ENCODE data around the gene ROGDI. TPM values are rescaled to one million over a fixed set of nuclear protein-coding genes. Genes with fewer than 3 reads are reported as not detected.

ROGDI gene
- total RNA-seq, 1 donor from 2014 or later, result 3.8 TPM

DNA sequence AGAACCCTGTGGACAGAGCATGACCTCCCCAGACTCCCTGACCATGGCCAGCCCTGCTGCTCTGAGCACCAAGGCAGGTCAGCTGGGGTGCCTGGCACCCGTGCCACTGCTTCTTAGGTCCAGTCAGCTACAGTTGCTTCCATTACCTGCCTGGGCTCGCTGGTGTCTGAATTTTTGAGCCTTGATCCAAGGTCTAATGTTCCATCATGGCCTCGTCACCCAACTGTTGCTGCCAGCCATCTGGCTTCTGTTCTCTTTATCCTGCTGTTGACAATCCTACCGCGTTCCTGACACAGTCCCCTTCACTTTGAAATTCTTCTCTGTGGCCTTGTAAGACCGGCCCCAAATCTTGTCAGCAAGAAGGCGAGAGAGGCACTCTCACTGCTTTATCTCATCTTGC lies 28.0 kb upstream of the ROGDI start:
- no peaks in the 10 kb centered on the region for H3K27me3 Mint-ChIP-seq
- no peak for DNase-seq
- H3K27ac Mint-ChIP-seq, result no peak overlapping the region
- peaks cover 47% of the 10 kb centered on the region for H3K36me3 Mint-ChIP-seq (ENCODE audit: low read depth)
- no peaks in the 10 kb centered on the region for H3K9me3 Mint-ChIP-seq
- H3K4me3 Mint-ChIP-seq, result no peak overlapping the region
- intact Hi-C loops (cut with micrococcal nuclease), result no loop called here
- H3K4me1 Mint-ChIP-seq, result no peaks in the 10 kb centered on the region

- no peak for DNase-seq
- intact Hi-C loops (cut with micrococcal nuclease), result no loop called here
- H3K9me3 Mint-ChIP-seq, result no peaks in the 10 kb centered on the region
- no peak overlapping the region for H3K4me3 Mint-ChIP-seq
- H3K36me3 Mint-ChIP-seq (ENCODE audit: low read depth), result peaks cover 60% of the 10 kb centered on the region
- no peak overlapping the region for H3K27ac Mint-ChIP-seq
- no peaks in the 10 kb centered on the region for H3K4me1 Mint-ChIP-seq
- H3K27me3 Mint-ChIP-seq, result no peaks in the 10 kb centered on the region
Observed at GRCh38 chr16:4828567-4829321, 26.3 kb upstream of the ROGDI start.

DNA sequence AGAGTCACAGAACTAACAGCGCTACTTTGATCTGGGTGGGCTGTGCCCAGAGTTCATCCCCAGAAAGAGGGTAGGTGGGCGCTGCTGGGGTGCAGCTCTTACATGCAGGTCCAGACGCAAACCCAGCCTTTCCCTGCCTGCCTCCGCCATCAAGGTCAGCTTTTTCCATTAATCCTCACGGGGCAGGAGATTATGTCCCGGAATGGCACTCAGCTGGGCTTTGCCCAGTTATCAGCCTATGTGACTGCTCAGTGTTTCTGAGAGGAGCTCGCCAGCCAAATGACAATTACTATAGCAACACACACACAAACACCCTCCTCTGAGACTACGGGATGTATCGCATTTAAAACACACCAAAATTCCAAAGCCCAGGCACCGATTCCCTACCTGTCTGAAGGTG lies 24.5 kb upstream of the ROGDI start:
- no peak for DNase-seq
- Mint-ChIP-seq H3K27me3 (no peaks in the 10 kb centered on the region), H3K36me3 (ENCODE audit: low read depth) (peaks cover 55% of the 10 kb centered on the region), H3K27ac (no peak overlapping the region), H3K4me3 (no peak overlapping the region), H3K4me1 (no peaks in the 10 kb centered on the region), H3K9me3 (no peaks in the 10 kb centered on the region)
- intact Hi-C loops (cut with micrococcal nuclease), result no loop called here

- Mint-ChIP-seq H3K36me3 (ENCODE audit: low read depth) (peaks cover 58% of the 10 kb centered on the region), H3K4me1 (no peaks in the 10 kb centered on the region), H3K27ac (no peak overlapping the region), H3K9me3 (no peaks in the 10 kb centered on the region), H3K4me3 (no peak overlapping the region), H3K27me3 (no peaks in the 10 kb centered on the region)
- intact Hi-C loops (cut with micrococcal nuclease), result no loop called here
- no peak for DNase-seq
Observed at GRCh38 chr16:4826526-4826925, 24.1 kb upstream of the ROGDI start.

GRCh38 chr16:4825196-4825595 lies 22.8 kb upstream of the ROGDI start:
- Mint-ChIP-seq H3K4me3 (no peak overlapping the region), H3K27me3 (no peaks in the 10 kb centered on the region), H3K36me3 (ENCODE audit: low read depth) (peaks cover 57% of the 10 kb centered on the region), H3K27ac (no peak overlapping the region), H3K4me1 (no peaks in the 10 kb centered on the region), H3K9me3 (no peaks in the 10 kb centered on the region)
- DNase-seq, result no peak
- intact Hi-C loops (cut with micrococcal nuclease), result no loop called here

DNA sequence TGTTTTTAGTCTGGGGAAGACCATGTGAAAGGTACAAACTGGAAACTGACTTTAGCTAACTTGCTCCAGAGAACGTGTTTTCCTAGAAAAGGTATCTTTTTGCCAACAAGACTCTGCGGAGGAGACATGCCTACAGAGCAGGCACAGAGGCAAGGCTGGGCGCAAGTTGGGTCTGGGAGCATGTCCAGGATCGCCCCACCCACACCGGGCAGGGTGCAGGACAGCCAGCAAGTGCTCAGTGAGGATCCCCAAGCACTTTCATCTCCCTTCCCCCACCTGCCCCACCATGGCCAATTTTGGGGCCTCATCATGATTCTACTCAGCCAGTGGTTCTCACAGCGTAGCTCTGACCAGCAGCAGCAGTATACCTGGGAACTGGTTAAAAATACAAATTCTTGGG lies 18.2 kb upstream of the ROGDI start:
- Mint-ChIP-seq H3K9me3 (no peaks in the 10 kb centered on the region), H3K27ac (no peak overlapping the region), H3K27me3 (no peaks in the 10 kb centered on the region), H3K4me3 (no peak overlapping the region), H3K4me1 (no peaks in the 10 kb centered on the region), H3K36me3 (ENCODE audit: low read depth) (peaks cover 59% of the 10 kb centered on the region)
- no peak for DNase-seq
- intact Hi-C loops (cut with micrococcal nuclease), result no loop called here

DNA sequence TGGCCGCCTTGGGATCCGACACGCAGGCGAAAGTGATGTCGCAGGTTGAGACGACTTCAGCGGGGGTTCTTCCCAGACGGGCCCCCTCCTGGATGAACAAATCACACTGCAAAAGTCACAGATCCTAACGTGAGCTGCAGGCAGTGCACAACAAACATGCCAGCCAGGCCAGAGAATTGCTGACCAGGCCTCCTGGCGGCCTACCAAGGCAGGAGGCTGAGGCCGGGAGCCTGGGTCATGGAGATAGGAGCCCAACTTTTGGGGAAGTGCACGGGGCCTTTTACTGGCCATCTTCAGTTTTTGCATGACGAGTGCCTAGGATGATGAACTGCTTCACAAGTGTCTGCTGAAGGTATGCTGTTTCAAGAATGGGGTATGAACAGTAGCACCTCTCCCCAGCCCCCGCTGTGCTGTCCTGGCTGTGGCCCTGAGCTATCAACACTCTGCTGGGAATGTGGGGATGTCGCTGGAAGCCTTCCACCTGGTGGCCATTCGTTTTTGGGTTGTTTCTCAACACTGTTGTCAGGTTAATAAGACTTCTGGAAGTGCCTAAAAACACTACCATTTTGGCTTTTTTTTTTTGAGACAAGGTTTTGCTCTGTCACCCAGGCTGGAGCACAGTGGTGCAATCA lies 12.2 kb upstream of the ROGDI start:
- Mint-ChIP-seq H3K4me1 (no peaks in the 10 kb centered on the region), H3K36me3 (ENCODE audit: low read depth) (peaks cover 61% of the 10 kb centered on the region), H3K4me3 (no peak overlapping the region), H3K9me3 (no peaks in the 10 kb centered on the region), H3K27ac (no peak overlapping the region), H3K27me3 (no peaks in the 10 kb centered on the region)
- intact Hi-C loops (cut with micrococcal nuclease), result no loop called here
- DNase-seq, result no peak

GRCh38 chr16:4814046-4814445 lies 11.6 kb upstream of the ROGDI start:
- Mint-ChIP-seq H3K4me1 (no peaks in the 10 kb centered on the region), H3K36me3 (ENCODE audit: low read depth) (peaks cover 59% of the 10 kb centered on the region), H3K9me3 (no peaks in the 10 kb centered on the region), H3K4me3 (no peak overlapping the region), H3K27ac (no peak overlapping the region), H3K27me3 (no peaks in the 10 kb centered on the region)
- intact Hi-C loops (cut with micrococcal nuclease), result no loop called here
- no peak for DNase-seq

- H3K27me3 Mint-ChIP-seq, result no peaks in the 10 kb centered on the region
- no peak overlapping the region for H3K27ac Mint-ChIP-seq
- H3K9me3 Mint-ChIP-seq, result no peaks in the 10 kb centered on the region
- H3K36me3 Mint-ChIP-seq (ENCODE audit: low read depth), result peaks cover 58% of the 10 kb centered on the region
- no peaks in the 10 kb centered on the region for H3K4me1 Mint-ChIP-seq
- intact Hi-C loops (cut with micrococcal nuclease), result no loop called here
- H3K4me3 Mint-ChIP-seq, result no peak overlapping the region
- no peak for DNase-seq
Observed at GRCh38 chr16:4813251-4814003, 11.0 kb upstream of the ROGDI start.

GRCh38 chr16:4811773-4812172 lies 9.3 kb upstream of the ROGDI start:
- Mint-ChIP-seq H3K27ac (peak overlapping the region; percentile 26), H3K36me3 (ENCODE audit: low read depth) (peaks cover 59% of the 10 kb centered on the region), H3K4me3 (no peak overlapping the region), H3K27me3 (no peaks in the 10 kb centered on the region), H3K4me1 (no peaks in the 10 kb centered on the region), H3K9me3 (no peaks in the 10 kb centered on the region)
- no peak for DNase-seq
- intact Hi-C loops (cut with micrococcal nuclease), result no loop called here

DNA sequence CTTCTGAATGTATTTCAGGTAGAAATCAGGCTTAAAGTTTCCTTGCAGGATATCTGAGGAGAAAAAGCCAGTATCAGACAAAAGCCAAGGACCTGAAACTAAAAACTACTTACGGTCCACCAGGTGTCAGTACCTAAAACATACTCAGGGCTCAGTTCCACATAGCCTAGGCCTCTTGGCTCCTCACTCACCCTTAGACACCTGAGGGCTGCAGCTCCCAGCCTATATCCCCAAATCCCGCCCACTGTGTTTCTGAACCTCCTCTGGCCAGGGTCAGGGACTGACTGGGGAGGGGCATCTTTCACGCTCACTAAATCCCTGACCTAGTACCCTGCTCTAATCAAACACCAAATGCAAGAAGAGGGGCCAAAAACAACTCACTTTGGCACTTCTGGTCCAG lies 8.8 kb upstream of the ROGDI start:
- H3K4me1 Mint-ChIP-seq, result no peaks in the 10 kb centered on the region
- peaks cover 58% of the 10 kb centered on the region for H3K36me3 Mint-ChIP-seq (ENCODE audit: low read depth)
- intact Hi-C loops (cut with micrococcal nuclease), result no loop called here
- no peaks in the 10 kb centered on the region for H3K27me3 Mint-ChIP-seq
- DNase-seq, result no peak
- H3K9me3 Mint-ChIP-seq, result no peaks in the 10 kb centered on the region
- H3K4me3 Mint-ChIP-seq, result no peak overlapping the region
- no peak overlapping the region for H3K27ac Mint-ChIP-seq

DNA sequence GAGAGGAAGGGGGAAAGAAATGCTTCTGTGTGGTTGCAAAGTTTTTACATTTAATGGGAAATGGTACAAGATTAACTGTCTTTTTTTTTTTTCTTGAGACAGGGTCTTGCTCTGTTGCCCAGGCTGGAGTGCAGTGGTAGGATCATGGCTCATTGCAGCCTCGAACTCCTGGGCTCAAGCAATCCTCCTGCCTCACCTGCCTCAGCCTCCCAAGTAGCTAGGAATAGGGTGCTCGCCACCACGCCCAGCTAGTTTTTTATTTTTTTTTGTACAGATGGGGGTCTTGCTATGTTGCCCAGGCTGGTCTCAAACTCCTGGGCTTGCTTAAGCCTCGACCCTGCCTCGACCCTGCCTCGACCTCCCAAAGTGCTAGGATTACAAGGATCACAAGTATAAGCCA lies 3.8 kb upstream of the ROGDI start:
- H3K9me3 Mint-ChIP-seq, result no peaks in the 10 kb centered on the region
- no peak overlapping the region for H3K4me3 Mint-ChIP-seq
- intact Hi-C loops (cut with micrococcal nuclease), result no loop called here
- H3K36me3 Mint-ChIP-seq (ENCODE audit: low read depth), result peaks cover 42% of the 10 kb centered on the region
- H3K4me1 Mint-ChIP-seq, result peaks cover 5% of the 10 kb centered on the region
- no peak overlapping the region for H3K27ac Mint-ChIP-seq
- DNase-seq, result no peak
- no peaks in the 10 kb centered on the region for H3K27me3 Mint-ChIP-seq

DNA sequence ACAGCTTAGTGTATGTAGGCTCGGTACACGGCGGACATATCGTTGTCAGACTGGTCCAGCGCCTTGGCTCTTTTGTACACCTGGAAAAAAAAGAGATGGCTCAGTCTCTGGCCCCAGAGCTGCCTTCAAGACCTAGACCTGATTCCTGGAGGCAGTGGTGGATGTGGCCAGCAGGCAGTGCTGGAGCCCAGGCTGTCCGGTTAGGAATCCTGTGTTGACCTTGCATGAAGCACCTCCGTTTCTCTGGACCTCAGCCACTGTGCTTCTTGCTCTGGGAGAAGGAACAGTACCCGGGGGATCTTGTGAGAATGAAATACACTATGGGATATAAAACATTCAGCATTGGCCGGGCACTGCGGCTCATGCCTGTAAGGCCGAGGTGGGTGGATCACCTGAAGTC lies 2.8 kb upstream of the ROGDI start:
- Mint-ChIP-seq H3K4me1 (peaks cover 7% of the 10 kb centered on the region), H3K4me3 (no peak overlapping the region), H3K36me3 (ENCODE audit: low read depth) (peaks cover 37% of the 10 kb centered on the region), H3K9me3 (no peaks in the 10 kb centered on the region), H3K27me3 (no peaks in the 10 kb centered on the region), H3K27ac (peak overlapping the region; percentile 38)
- intact Hi-C loops (cut with micrococcal nuclease), result no loop called here
- DNase-seq, result no peak
